GM19035 (cell line): ENCODE data around the gene FIP1L1.

Experiments used
- ATAC-seq: cut with Tn5 transposase; IDR thresholded peaks from one replicate; pipeline ENCODE4 v1.9.1; 2021; ENCODE audit not compliant: unreplicated experiment

FIP1L1 gene

GRCh38 chr4:53499791-53500190 lies 122.3 kb downstream of the FIP1L1 start:
- ATAC-seq: no peak

- ATAC-seq: no peak
Observed at GRCh38 chr4:53500546-53500945, 123.1 kb downstream of the FIP1L1 start.

GRCh38 chr4:53501561-53501960 lies 124.1 kb downstream of the FIP1L1 start:
- ATAC-seq: no peak

- no peak for ATAC-seq
Observed at GRCh38 chr4:53502094-53502493, 124.7 kb downstream of the FIP1L1 start.

GRCh38 chr4:53505947-53506346 lies 128.5 kb downstream of the FIP1L1 start:
- ATAC-seq: no peak

- ATAC-seq: no peak
Observed at GRCh38 chr4:53507058-53507457, 129.6 kb downstream of the FIP1L1 start.

GRCh38 chr4:53507671-53508286 lies 130.3 kb downstream of the FIP1L1 start:
- ATAC-seq: no peak

- ATAC-seq: no peak
Observed at GRCh38 chr4:53508446-53508845, 131.0 kb downstream of the FIP1L1 start.

GRCh38 chr4:53510321-53510720 lies 132.9 kb downstream of the FIP1L1 start:
- ATAC-seq: no peak
